ENCODE results near the gene COL23A1. TPM values are rescaled to one million over a fixed set of nuclear protein-coding genes. Genes with fewer than 3 reads are reported as not detected.

COL23A1 gene
- total and polyA plus RNA-seq, 2 of the 13 experiments (the other 11 are each of a cell fraction or from before 2014, with no cell fraction given) = not detected

DNA sequence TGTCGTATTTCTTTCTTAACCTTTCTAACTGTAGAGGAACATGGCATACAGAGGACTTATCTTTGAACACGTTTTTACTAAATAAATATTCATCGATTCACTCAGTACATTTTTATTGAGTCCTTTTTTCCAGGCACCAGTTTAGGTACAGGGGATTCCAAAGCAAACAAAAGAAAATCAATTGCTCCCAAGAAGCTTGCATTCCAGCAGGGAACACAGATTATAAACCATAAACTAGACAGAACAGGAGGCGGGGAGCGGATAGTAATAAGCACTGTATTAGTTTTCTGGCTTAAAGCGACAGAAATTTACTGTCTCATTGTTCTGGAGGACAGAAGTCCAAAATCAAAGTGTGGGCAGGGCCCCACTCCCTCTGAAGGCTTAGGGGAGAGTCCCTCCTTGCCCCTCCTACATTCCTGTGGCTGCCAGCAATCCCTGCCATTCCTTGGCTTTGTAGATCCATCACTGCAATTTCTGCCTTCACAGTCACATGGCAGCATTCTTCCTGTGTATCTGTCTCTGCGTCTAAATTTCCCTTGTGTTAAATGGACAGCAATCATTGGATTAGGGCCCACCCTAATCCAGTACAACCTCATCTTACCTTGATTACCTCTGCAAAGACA, 115.5 kb downstream of the COL23A1 start (continued):
- TF ChIP-seq, protein P1, sequence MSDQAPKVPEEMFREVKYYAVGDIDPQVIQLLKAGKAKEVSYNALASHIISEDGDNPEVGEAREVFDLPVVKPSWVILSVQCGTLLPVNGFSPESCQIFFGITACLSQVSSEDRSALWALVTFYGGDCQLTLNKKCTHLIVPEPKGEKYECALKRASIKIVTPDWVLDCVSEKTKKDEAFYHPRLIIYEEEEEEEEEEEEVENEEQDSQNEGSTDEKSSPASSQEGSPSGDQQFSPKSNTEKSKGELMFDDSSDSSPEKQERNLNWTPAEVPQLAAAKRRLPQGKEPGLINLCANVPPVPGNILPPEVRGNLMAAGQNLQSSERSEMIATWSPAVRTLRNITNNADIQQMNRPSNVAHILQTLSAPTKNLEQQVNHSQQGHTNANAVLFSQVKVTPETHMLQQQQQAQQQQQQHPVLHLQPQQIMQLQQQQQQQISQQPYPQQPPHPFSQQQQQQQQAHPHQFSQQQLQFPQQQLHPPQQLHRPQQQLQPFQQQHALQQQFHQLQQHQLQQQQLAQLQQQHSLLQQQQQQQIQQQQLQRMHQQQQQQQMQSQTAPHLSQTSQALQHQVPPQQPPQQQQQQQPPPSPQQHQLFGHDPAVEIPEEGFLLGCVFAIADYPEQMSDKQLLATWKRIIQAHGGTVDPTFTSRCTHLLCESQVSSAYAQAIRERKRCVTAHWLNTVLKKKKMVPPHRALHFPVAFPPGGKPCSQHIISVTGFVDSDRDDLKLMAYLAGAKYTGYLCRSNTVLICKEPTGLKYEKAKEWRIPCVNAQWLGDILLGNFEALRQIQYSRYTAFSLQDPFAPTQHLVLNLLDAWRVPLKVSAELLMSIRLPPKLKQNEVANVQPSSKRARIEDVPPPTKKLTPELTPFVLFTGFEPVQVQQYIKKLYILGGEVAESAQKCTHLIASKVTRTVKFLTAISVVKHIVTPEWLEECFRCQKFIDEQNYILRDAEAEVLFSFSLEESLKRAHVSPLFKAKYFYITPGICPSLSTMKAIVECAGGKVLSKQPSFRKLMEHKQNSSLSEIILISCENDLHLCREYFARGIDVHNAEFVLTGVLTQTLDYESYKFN (CRISPR knock-in tag; conservative IDR thresholded peaks at IDR 0.05) = no peak
- TF ChIP-seq ZBTB40 (IDR thresholded peaks at IDR 0.05) (no peak), ZBTB40 (CRISPR knock-in tag; IDR thresholded peaks at IDR 0.05) (no peak), NPAS2 (CRISPR knock-in tag; IDR thresholded peaks at IDR 0.05; ENCODE audit: borderline replicate concordance) (no peak), ZNF256 (CRISPR knock-in tag; conservative IDR thresholded peaks at IDR 0.05) (no peak), ZNF350 (CRISPR knock-in tag; IDR thresholded peaks at IDR 0.05; ENCODE audit: borderline replicate concordance, low read depth) (no peak), ZFYVE20 (CRISPR knock-in tag; IDR thresholded peaks at IDR 0.05; ENCODE audit: borderline replicate concordance, low read depth) (no peak), CC2D1A (CRISPR knock-in tag; IDR thresholded peaks at IDR 0.05) (no peak), KLF12 (CRISPR knock-in tag; IDR thresholded peaks at IDR 0.05; ENCODE audit: borderline replicate concordance) (no peak), HNRNPH1 (optimal IDR thresholded peaks at IDR 0.05; ENCODE audit: low read depth, low read length) (no peak), ZNF432 (CRISPR knock-in tag; IDR thresholded peaks at IDR 0.05; ENCODE audit: borderline replicate concordance) (no peak), NFKB2 (CRISPR knock-in tag; IDR thresholded peaks at IDR 0.05; ENCODE audit: borderline replicate concordance) (no peak), CSRNP1 (CRISPR knock-in tag; IDR thresholded peaks at IDR 0.05) (no peak), NCOA1 (CRISPR knock-in tag; IDR thresholded peaks at IDR 0.05) (no peak)
